GM18508 (cell line): ENCODE results near the gene METTL13.

Experiments
- ATAC-seq: cut with Tn5 transposase; IDR thresholded peaks from one replicate; pipeline ENCODE4 v1.9.1; 2021; ENCODE audit warnings: moderate number of reproducible peaks; ENCODE audit not compliant: insufficient read depth, unreplicated experiment

The METTL13 gene

DNA sequence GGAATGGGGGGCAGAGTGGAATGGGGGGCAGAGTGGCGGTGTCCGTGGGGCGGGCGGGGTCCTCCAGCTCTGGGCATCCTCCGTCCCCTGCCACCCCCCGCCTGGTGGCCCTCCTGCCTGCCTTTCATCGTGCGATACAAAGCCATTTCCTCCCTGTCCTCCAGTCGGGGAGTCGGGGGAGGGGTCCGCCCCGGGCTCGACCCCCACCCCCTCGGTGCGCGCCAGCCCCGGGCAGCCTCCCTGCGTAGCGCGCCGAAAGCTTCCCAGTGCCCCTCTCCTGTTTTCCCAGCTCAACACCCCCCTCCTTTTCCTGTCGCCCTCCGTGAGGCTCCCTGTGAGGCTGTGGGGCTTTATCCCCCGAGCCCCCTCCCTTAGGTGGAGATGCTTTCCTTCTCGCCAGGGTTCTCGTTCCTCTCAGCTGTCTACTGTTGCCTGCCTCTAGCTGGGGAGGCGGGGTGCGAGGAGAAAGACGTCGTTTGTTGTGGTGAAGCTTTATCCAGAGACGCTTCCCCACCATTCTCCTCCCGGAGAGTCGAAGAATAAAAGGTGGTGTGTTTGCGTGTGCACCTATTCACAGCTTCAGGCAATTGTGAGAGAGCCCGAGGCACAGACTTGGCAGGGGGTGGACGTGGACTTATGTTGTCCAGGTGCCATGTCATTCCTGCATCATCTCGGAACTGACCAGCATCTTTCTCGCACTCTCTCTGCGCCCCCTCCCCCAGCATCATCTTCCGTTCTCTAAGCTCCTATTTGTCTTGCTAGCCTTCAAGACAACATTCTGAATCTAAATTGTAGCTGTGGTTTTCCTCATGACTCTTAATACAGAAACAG lies 60.7 kb downstream of the METTL13 start:
- ATAC-seq = no peak

GRCh38 chr1:171844381-171844780 lies 62.9 kb downstream of the METTL13 start:
- no peak for ATAC-seq

DNA sequence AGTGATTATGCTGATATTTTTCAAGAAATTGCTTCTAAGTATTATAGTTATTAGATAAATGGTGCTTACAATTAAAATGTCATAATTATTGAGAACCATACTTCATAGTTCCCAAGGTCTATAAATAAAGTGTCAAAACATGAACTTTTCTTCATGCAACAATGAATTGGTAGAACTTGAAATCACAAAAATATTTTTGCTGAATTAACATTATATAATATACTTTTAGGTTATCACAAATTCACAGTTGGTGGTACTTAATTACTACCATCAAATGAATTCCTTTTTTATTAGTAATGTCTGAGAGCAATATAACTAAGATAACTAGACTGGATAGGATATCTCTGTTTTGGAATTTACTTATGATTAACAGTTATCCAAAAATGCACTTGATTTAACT lies 64.5 kb downstream of the METTL13 start:
- no peak for ATAC-seq
